ENCODE measurements around the gene RPS4Y1. TPM values are rescaled to one million over a fixed set of nuclear protein-coding genes. Genes with fewer than 3 reads are reported as not detected.

The RPS4Y1 gene
- total RNA-seq, 1 experiment from 2014 or later: 0.15 TPM

DNA sequence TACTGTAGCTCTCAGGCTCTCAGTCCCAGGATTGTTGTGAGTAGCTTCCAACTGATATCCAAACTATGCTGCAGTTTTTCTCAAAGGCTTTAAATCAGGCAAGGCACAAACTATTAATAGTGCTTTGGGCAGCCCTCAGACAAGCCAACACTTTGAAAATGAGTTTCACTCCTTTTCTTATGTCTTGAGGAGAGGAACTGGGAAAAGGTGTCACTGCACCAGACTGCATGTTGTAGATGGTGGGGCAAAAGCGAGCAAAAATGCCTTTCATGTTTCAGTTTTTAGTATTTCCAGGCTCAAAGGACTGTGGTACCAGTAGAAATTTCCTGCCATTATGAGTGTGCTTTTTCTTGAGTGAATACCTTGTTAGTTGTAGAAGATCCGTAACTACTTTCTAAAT, 54.6 kb downstream of the RPS4Y1 start:
- Histone ChIP-seq H3K27me3 (ENCODE audit: control insufficient read depth, insufficient read depth, low read length) (no peaks in the 10 kb centered on the region), H3K4me1 (ENCODE audit: control insufficient read depth, insufficient read depth, low read length) (no peaks in the 10 kb centered on the region), H3K27ac (ENCODE audit: low read length) (no peak overlapping the region), H3K9me3 (ENCODE audit: control insufficient read depth, insufficient read depth, low read depth, low read length) (no peaks in the 10 kb centered on the region), H3K4me3 (ENCODE audit: low read depth in 2 of 2, low read length in 2 of 2) (no peak overlapping the region), H3K36me3 (ENCODE audit: control insufficient read depth, insufficient read depth, low read length) (no peaks in the 10 kb centered on the region)
- ATAC-seq: no peak
- ChIA-PET CTCF (no interaction called here), POLR2A (no interaction called here)
- intact Hi-C loops (cut with micrococcal nuclease; ENCODE audit: unreplicated experiment): no loop called here
- in situ Hi-C loops (cut with HindIII; ENCODE audit: low pct_unique_long_range_greater_than_20kb, low sequenced_read_pairs): no loop called here
- TF ChIP-seq, protein P1, sequence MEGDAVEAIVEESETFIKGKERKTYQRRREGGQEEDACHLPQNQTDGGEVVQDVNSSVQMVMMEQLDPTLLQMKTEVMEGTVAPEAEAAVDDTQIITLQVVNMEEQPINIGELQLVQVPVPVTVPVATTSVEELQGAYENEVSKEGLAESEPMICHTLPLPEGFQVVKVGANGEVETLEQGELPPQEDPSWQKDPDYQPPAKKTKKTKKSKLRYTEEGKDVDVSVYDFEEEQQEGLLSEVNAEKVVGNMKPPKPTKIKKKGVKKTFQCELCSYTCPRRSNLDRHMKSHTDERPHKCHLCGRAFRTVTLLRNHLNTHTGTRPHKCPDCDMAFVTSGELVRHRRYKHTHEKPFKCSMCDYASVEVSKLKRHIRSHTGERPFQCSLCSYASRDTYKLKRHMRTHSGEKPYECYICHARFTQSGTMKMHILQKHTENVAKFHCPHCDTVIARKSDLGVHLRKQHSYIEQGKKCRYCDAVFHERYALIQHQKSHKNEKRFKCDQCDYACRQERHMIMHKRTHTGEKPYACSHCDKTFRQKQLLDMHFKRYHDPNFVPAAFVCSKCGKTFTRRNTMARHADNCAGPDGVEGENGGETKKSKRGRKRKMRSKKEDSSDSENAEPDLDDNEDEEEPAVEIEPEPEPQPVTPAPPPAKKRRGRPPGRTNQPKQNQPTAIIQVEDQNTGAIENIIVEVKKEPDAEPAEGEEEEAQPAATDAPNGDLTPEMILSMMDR (IDR thresholded peaks at IDR 0.05): no peak
- TF ChIP-seq POLR2AphosphoS5 (IDR thresholded peaks at IDR 0.05; ENCODE audit: low read depth, low read length) (no peak), SIN3A (IDR thresholded peaks at IDR 0.05; ENCODE audit: borderline replicate concordance, insufficient read depth, low read depth, low read length) (no peak), TCF7L2 (IDR thresholded peaks at IDR 0.05; ENCODE audit: low read depth, low read length) (no peak)
- TF ChIP-seq, protein P2, sequence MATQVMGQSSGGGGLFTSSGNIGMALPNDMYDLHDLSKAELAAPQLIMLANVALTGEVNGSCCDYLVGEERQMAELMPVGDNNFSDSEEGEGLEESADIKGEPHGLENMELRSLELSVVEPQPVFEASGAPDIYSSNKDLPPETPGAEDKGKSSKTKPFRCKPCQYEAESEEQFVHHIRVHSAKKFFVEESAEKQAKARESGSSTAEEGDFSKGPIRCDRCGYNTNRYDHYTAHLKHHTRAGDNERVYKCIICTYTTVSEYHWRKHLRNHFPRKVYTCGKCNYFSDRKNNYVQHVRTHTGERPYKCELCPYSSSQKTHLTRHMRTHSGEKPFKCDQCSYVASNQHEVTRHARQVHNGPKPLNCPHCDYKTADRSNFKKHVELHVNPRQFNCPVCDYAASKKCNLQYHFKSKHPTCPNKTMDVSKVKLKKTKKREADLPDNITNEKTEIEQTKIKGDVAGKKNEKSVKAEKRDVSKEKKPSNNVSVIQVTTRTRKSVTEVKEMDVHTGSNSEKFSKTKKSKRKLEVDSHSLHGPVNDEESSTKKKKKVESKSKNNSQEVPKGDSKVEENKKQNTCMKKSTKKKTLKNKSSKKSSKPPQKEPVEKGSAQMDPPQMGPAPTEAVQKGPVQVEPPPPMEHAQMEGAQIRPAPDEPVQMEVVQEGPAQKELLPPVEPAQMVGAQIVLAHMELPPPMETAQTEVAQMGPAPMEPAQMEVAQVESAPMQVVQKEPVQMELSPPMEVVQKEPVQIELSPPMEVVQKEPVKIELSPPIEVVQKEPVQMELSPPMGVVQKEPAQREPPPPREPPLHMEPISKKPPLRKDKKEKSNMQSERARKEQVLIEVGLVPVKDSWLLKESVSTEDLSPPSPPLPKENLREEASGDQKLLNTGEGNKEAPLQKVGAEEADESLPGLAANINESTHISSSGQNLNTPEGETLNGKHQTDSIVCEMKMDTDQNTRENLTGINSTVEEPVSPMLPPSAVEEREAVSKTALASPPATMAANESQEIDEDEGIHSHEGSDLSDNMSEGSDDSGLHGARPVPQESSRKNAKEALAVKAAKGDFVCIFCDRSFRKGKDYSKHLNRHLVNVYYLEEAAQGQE (IDR thresholded peaks at IDR 0.05; ENCODE audit: insufficient read depth in 1 of 2, low read depth in 2 of 2, low read length in 1 of 2): no peak
- no peak for DNase-seq (ENCODE audit: low read depth, low spot score)
- no TSS peak for BruUV-seq (replicated peaks)

DNA sequence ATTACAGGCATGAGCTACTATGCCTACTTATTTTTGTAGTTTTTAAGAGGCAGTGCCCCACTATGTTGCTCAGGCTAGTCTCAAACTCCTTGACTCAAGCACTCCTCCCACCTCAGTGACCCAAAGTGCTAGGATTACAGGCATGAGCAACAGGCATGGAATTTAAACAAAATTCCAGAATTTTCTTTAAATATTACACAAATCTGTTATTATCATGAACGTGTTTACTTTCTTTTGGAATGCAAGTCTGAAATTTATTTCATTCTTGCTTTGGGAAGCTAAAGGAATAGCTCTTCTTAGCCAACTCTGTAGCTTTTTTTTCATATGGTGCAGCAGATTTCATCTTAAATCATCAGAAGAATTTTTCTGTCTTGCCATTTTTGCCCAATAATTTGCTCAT, 66.0 kb downstream of the RPS4Y1 start:
- DNase-seq (ENCODE audit: low read depth, low spot score): no peak

More for the DNA sequence above, 66.0 kb downstream of the RPS4Y1 start:
- TF ChIP-seq, protein P1 (IDR thresholded peaks at IDR 0.05): no peak
- TF ChIP-seq SIN3A (IDR thresholded peaks at IDR 0.05; ENCODE audit: borderline replicate concordance, insufficient read depth, low read depth, low read length): no peak
- no peak for TF ChIP-seq TCF7L2 (IDR thresholded peaks at IDR 0.05; ENCODE audit: low read depth, low read length)
- TF ChIP-seq, protein P2 (IDR thresholded peaks at IDR 0.05; ENCODE audit: insufficient read depth in 1 of 2, low read depth in 2 of 2, low read length in 1 of 2): no peak
- CTCF ChIA-PET: no interaction called here
- H3K9me3 ChIP-seq (ENCODE audit: control insufficient read depth, insufficient read depth, low read depth, low read length): no peaks in the 10 kb centered on the region
- intact Hi-C loops (cut with micrococcal nuclease; ENCODE audit: unreplicated experiment): no loop called here
- H3K27ac ChIP-seq (ENCODE audit: low read length): no peak overlapping the region
- H3K36me3 ChIP-seq (ENCODE audit: control insufficient read depth, insufficient read depth, low read length): no peaks in the 10 kb centered on the region
- no peaks in the 10 kb centered on the region for H3K27me3 ChIP-seq (ENCODE audit: control insufficient read depth, insufficient read depth, low read length)
- ATAC-seq: no peak
- POLR2A ChIA-PET: no interaction called here
- in situ Hi-C loops (cut with HindIII; ENCODE audit: low pct_unique_long_range_greater_than_20kb, low sequenced_read_pairs): no loop called here
- no peak overlapping the region for H3K4me3 ChIP-seq (ENCODE audit: low read depth in 2 of 2, low read length in 2 of 2)
- BruUV-seq (replicated peaks): no TSS peak
- no peaks in the 10 kb centered on the region for H3K4me1 ChIP-seq (ENCODE audit: control insufficient read depth, insufficient read depth, low read length)

All from Panc1 (cell line).